Measurements from ENCODE around the gene HUNK.

The HUNK gene

GRCh38 chr21:31974454-31974985 is 101.7 kb downstream of the HUNK start:
- H3K27ac ChIP-seq = no peak overlapping the region
- POLR2A ChIA-PET (ENCODE audit: low non-redundant PET) = no interaction called here
- TF ChIP-seq CTCF (conservative IDR thresholded peaks at IDR 0.05; ENCODE audit: low read depth) = no peak
- DNase-seq (ENCODE audit: low spot score) = no peak
- CTCF ChIA-PET = no interaction called here

GRCh38 chr21:31975491-31975890 is 102.7 kb downstream of the HUNK start:
- DNase-seq (ENCODE audit: low spot score) = no peak
- TF ChIP-seq CTCF (conservative IDR thresholded peaks at IDR 0.05; ENCODE audit: low read depth) = no peak
- ChIA-PET POLR2A (ENCODE audit: low non-redundant PET) (no interaction called here), CTCF (no interaction called here)
- H3K27ac ChIP-seq = no peak overlapping the region

- ChIA-PET CTCF (no interaction called here), POLR2A (ENCODE audit: low non-redundant PET) (no interaction called here)
- DNase-seq (ENCODE audit: low spot score) = no peak
- TF ChIP-seq CTCF (conservative IDR thresholded peaks at IDR 0.05; ENCODE audit: low read depth) = no peak
- no peak overlapping the region for H3K27ac ChIP-seq
These were observed 105.0 kb downstream of the HUNK start for GRCh38 chr21:31977816-31978215.

- no peak overlapping the region for H3K27ac ChIP-seq
- ChIA-PET CTCF (no interaction called here), POLR2A (ENCODE audit: low non-redundant PET) (no interaction called here)
- DNase-seq (ENCODE audit: low spot score) = no peak
- no peak for TF ChIP-seq CTCF (conservative IDR thresholded peaks at IDR 0.05; ENCODE audit: low read depth)
These were observed 110.3 kb downstream of the HUNK start for GRCh38 chr21:31983120-31983519.

GRCh38 chr21:31983554-31983953 is 110.7 kb downstream of the HUNK start:
- no peak overlapping the region for H3K27ac ChIP-seq
- ChIA-PET CTCF (no interaction called here), POLR2A (ENCODE audit: low non-redundant PET) (no interaction called here)
- no peak for DNase-seq (ENCODE audit: low spot score)
- no peak for TF ChIP-seq CTCF (conservative IDR thresholded peaks at IDR 0.05; ENCODE audit: low read depth)

- TF ChIP-seq CTCF (conservative IDR thresholded peaks at IDR 0.05; ENCODE audit: low read depth) = no peak
- no peak for DNase-seq (ENCODE audit: low spot score)
- H3K27ac ChIP-seq = no peak overlapping the region
- CTCF ChIA-PET = no interaction called here
- POLR2A ChIA-PET (ENCODE audit: low non-redundant PET) = no interaction called here
These were observed 112.6 kb downstream of the HUNK start for GRCh38 chr21:31985398-31985797.

All from RWPE1 (cell line).